T-helper 1 cell treated with Interleukin-12 subunit alpha and Interleukin-12 subunit beta and Interleukin-4 antibody, amounts not matched to agents 30 μg/mL and 1 μg/mL, for 36 hours (primary cell): Measurements from ENCODE around the gene PRPF40B.
"Not testable (repeated sequence)": the region's sequence is repeated elsewhere in the genome, so short reads cannot be mapped to it uniquely, and the experiment has no call there.

Experiments used
- H3K27ac Mint-ChIP-seq: one replicate; pipeline ENCODE4 v1.8.0; 2021; ENCODE audit warnings: mild to moderate bottlenecking, mixed read lengths
- H3K27me3 Mint-ChIP-seq: one replicate; pipeline ENCODE4 v1.8.0; 2021; ENCODE audit warnings: low read depth, mixed read lengths
- H3K36me3 Mint-ChIP-seq: one replicate; pipeline ENCODE4 v1.8.0; 2021; ENCODE audit warnings: low read depth, mixed read lengths
- H3K4me1 Mint-ChIP-seq: one replicate; pipeline ENCODE4 v1.8.0; 2021; ENCODE audit warnings: low read depth, mixed read lengths
- H3K4me3 Mint-ChIP-seq: one replicate; pipeline ENCODE4 v1.8.0; 2021; ENCODE audit warnings: mild to moderate bottlenecking, moderate library complexity, mixed read lengths
- H3K9me3 Mint-ChIP-seq: one replicate; pipeline ENCODE4 v1.8.0; 2021; ENCODE audit warnings: mixed read lengths

PRPF40B gene

DNA sequence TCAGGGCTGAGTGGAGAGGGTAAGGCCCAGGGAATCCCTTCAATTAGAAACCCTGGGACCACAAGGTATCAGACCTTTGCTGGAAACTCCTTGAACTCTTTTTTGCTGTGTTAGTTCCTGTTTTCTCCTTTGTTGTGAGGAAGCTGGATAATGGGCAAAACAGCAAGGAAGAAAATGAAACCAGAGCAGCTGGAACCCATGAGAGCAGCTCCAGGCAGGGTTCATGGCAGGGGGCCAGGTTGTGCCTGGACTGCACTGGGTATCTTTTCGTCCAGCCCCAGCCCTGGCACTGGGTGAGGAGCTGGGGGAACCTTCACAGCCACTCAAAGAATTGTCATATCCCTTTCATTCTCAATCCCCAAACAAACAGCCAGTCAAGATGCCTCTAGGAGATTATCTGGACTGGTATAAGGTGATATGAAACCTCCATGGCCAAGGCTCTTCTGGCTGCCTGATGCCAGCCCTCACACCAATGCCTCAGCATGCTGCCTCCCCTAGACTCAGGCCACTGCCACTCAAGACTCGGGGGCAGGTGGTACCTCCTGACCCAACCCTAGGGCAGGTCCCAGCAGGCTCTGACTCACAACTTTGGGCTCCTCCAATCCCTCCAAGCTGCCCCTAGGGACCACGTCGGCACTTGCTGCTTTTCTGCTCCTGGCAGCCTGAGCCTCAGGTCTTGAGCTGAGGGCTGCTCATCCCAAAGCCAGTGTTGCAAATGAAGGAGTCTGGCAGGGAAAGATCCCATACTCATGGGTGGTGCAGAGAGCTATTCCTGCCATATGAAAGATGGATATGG lies 34.4 kb upstream of the PRPF40B start:
- H3K27me3 Mint-ChIP-seq, result no peaks in the 10 kb centered on the region
- no peaks in the 10 kb centered on the region for H3K4me1 Mint-ChIP-seq
- no peak overlapping the region for H3K27ac Mint-ChIP-seq
- peaks cover 5% of the 10 kb centered on the region for H3K9me3 Mint-ChIP-seq
- no peak overlapping the region for H3K4me3 Mint-ChIP-seq
- H3K36me3 Mint-ChIP-seq, result peaks cover 10% of the 10 kb centered on the region

DNA sequence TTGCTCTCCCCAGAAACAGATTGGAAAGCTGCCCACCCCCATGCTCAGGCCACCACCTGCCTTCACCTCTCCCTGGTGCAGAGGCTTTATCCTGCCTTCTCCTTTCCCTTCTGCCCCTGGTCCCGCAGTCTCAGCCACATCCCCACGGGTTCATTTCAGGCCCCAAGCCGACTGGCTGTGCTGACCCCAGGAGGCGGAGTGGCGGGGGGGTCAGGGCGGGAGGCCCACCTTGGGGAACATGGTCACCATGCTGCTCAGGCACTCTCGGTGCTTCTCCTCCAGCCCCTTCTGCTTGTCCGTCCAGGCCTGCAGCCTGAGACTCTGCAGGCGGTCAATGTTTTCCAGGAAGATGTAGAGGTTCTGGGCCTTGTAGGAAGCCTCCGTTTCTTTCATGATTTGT lies 24.8 kb upstream of the PRPF40B start:
- Mint-ChIP-seq H3K4me3 (no peak overlapping the region), H3K4me1 (no peaks in the 10 kb centered on the region), H3K27me3 (no peaks in the 10 kb centered on the region), H3K36me3 (no peaks in the 10 kb centered on the region), H3K9me3 (no peaks in the 10 kb centered on the region), H3K27ac (peak overlapping the region; percentile 39)

DNA sequence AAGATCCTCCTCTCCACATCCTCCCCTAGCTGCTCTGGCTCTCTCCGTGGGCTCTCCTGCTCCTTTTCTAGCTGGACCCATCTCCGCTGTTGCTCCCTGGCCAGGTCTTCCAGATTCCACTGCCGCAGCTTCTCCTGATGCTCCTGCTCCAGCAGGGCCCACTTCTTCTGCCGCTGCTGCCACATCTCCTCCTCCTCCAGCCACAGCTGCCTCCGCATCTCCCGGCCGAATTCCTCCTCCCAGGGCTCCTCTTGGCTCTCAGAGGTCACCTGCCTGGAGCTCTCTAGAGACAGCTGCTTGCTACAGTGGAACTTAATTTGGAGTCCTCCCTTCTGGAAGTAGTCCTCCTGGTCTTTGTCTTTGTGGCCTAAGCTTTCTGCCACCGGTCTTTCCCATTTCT lies 23.4 kb upstream of the PRPF40B start:
- Mint-ChIP-seq H3K4me1 (no peaks in the 10 kb centered on the region), H3K36me3 (no peaks in the 10 kb centered on the region), H3K4me3 (no peak overlapping the region), H3K9me3 (no peaks in the 10 kb centered on the region), H3K27me3 (no peaks in the 10 kb centered on the region), H3K27ac (no peak overlapping the region)

DNA sequence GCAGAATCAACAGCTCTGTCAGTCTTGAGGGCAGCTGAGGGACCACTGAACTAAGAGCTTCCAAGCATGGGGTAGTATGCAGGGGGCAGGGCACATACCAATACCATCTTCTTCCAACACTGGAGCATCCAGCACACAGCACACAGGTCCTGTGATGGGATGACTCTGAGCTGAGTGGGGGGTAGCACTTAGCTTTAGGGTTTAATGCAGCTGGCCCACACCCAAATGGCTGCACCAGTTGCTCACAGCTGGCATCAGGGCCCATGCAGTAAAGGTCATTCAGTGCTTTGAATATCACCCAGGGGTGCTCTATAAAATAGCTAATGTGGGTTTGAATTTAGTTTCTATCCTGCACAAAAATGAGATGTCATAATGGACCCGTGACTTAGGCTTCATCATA lies 19.6 kb upstream of the PRPF40B start:
- no peak overlapping the region for H3K27ac Mint-ChIP-seq
- H3K36me3 Mint-ChIP-seq, result no peaks in the 10 kb centered on the region

DNA sequence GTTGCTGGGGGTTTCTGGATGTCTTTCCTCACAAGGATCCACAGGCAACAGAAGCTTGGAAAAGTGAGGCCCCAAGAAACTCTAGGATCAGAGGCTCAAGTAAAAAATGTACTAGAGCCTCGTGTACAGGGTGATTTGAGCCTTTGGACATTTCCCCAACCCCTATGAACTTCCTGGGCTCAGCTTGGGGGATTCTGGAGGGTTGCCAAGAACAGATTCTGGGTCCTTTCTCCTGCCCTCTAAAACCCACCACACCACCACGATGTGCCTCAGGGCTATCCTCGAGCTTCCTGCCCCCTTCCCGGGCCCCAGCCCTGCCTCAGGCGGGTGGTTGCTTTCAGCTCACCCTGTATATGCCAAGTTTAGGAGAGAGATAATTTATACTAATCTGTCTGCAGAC lies 18.5 kb upstream of the PRPF40B start:
- no peaks in the 10 kb centered on the region for H3K4me1 Mint-ChIP-seq
- no peak overlapping the region for H3K27ac Mint-ChIP-seq
- no peak overlapping the region for H3K4me3 Mint-ChIP-seq
- no peaks in the 10 kb centered on the region for H3K36me3 Mint-ChIP-seq
- H3K27me3 Mint-ChIP-seq, result peaks cover 6% of the 10 kb centered on the region
- peaks cover 2% of the 10 kb centered on the region for H3K9me3 Mint-ChIP-seq

More for the DNA sequence above, 19.6 kb upstream of the PRPF40B start:
- H3K4me1 Mint-ChIP-seq, result no peaks in the 10 kb centered on the region
- H3K27me3 Mint-ChIP-seq, result peaks cover 6% of the 10 kb centered on the region
- H3K4me3 Mint-ChIP-seq, result no peak overlapping the region
- no peaks in the 10 kb centered on the region for H3K9me3 Mint-ChIP-seq

DNA sequence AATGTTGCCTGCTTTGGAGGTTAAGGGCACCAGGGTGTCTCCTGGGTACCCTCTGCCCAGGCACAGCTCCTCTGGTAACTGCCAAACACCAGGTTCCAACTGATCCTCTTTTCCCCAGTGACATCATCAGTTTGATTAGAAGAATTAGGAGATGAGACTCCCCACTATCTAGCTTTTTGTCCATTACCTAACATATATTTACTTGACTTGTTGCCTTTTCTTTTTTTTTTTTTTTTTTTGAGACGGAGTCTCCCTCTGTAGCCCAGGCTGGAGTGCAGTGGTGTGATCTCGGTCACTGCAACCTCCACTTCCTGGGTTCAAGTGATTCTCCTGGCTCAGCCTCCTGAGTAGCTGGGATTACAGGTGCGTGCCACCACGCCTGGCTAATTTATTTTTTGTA lies 17.8 kb upstream of the PRPF40B start, which contains the start of gene FAM186B:
TSS of gene FAM186B (minus strand) at position 101 of the 400 bp plus-strand sequence. CDS start 162 bp downstream, outside the sequence.
- not testable (repeated sequence) for H3K27ac Mint-ChIP-seq, H3K27me3 Mint-ChIP-seq, H3K4me3 Mint-ChIP-seq, H3K9me3 Mint-ChIP-seq, H3K4me1 Mint-ChIP-seq, H3K36me3 Mint-ChIP-seq

DNA sequence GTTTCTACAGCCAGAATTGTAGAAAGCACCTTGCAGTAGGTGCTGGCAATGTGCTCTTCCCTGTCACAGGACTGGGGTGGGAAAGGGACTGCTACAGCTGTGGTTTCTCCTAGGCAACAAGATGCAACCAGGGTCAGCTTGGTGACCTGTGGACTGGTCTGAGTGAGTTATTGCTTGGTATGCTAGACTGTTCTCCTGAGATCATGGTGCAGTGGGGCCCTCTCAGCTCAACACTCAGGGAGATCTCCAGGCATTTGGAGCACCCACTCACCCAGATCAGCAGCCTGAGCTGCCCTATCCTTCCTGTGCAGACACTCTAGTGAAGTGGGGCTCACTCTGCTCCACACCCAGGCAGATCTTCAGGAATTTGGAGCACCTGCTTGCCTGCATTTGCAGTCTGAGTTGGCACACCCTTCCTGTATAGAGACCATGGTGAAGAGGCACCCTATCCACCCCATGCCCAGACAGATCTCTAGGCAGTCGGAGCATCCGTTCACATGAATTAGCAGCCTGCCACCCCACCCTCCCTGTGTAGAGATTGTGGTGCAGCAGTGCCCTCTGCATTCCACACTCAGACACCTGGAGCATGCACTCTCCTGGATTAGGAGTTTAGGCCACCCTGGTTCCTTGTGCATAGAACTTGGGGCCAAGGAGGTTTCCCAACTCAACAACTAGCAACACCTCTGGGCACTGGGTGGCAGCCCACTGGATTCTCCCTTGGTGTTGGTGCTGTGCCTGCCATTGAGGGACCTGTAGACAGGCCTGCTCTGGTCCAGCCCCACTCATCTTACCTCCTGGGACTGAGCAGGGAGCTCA lies 14.1 kb upstream of the PRPF40B start:
- H3K27ac Mint-ChIP-seq, result no peak overlapping the region
- no peak overlapping the region for H3K4me3 Mint-ChIP-seq
- peaks cover 3% of the 10 kb centered on the region for H3K36me3 Mint-ChIP-seq
- H3K4me1 Mint-ChIP-seq, result no peaks in the 10 kb centered on the region
- peaks cover 13% of the 10 kb centered on the region for H3K9me3 Mint-ChIP-seq
- peaks cover 8% of the 10 kb centered on the region for H3K27me3 Mint-ChIP-seq

DNA sequence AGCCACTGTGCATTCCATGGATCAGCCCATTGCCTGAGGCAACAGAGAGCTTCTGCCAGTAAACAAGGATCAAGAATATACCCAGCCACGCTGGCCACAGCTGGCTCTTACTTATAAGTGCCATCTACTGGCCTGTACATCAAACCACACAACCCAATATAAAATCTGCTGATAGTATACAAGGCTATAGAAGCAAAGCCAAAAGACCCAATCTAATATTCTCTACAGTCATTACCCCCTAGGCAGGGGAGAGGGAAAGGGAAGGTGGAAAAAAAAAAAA lies 13.5 kb upstream of the PRPF40B start:
- peaks cover 10% of the 10 kb centered on the region for H3K27me3 Mint-ChIP-seq
- peaks cover 3% of the 10 kb centered on the region for H3K36me3 Mint-ChIP-seq
- no peaks in the 10 kb centered on the region for H3K4me1 Mint-ChIP-seq
- no peak overlapping the region for H3K4me3 Mint-ChIP-seq
- peaks cover 15% of the 10 kb centered on the region for H3K9me3 Mint-ChIP-seq
- no peak overlapping the region for H3K27ac Mint-ChIP-seq

DNA sequence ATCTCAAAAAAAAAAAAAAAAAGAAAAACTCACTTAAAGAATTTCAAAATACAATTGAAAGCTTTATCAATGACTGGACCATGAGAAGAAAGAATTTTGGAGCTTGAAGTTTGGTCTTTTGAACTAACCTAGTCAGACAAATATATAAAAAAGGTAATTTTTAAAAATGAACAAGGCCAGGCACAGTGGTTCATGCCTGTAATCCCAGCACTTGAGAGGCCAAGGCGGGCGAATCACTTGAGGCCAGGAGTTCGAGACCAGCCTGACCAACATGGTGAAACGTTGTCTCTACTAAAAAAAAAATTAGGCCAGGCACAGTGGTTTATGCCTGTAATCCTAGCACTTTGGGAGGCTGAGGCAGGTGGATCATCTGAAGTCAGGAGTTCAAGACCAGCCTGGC lies 12.6 kb upstream of the PRPF40B start:
- Mint-ChIP-seq H3K27me3 (peaks cover 13% of the 10 kb centered on the region), H3K9me3 (peaks cover 15% of the 10 kb centered on the region)
- not testable (repeated sequence) for H3K4me1 Mint-ChIP-seq, H3K27ac Mint-ChIP-seq, H3K36me3 Mint-ChIP-seq, H3K4me3 Mint-ChIP-seq

DNA sequence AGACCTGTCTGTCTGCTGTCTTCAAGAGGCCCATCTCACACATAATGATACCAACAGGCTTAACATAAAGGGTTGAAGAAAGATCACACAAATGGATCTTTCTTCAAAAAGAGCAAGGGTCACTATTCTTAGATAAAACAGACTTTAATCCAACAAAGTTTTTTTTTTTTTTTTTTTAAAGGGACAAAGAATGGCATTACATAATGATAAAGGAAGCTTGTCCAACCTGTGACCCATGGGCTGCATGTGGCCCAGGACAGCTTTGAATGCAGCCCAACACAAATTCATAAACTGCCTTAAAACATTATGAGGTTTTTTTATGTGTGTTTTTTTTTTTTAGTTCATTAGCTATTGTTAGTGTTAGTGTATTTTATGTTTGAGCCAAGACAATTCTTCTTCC lies 11.2 kb upstream of the PRPF40B start:
- H3K9me3 Mint-ChIP-seq, result peaks cover 15% of the 10 kb centered on the region
- H3K27ac Mint-ChIP-seq, result no peak overlapping the region
- peaks cover 3% of the 10 kb centered on the region for H3K36me3 Mint-ChIP-seq
- H3K4me3 Mint-ChIP-seq, result no peak overlapping the region
- H3K4me1 Mint-ChIP-seq, result peaks cover 5% of the 10 kb centered on the region
- peaks cover 16% of the 10 kb centered on the region for H3K27me3 Mint-ChIP-seq

DNA sequence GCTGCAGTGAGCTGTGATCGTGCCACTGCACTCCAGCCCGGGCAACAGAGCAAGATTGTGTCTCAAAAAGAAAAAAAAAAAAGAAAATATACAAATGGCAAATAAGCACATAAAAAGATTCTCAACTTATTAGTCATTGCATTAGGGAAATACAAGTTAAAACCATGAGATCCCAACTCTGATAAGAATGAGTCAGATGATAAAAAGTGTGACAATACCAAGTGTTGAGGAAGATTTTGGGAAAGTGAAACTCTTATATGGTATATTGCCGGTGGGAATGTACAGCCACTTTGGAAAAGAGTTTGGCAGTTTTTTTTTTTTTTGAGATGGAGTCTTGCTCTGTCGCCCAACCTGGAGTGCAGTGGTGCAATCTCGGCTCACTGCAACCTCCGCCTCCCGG lies 7.6 kb upstream of the PRPF40B start:
- peaks cover 40% of the 10 kb centered on the region for H3K27me3 Mint-ChIP-seq
- no peak overlapping the region for H3K27ac Mint-ChIP-seq
- H3K9me3 Mint-ChIP-seq, result peaks cover 8% of the 10 kb centered on the region
- H3K4me1 Mint-ChIP-seq, result peaks cover 5% of the 10 kb centered on the region
- peaks cover 3% of the 10 kb centered on the region for H3K36me3 Mint-ChIP-seq
- no peak overlapping the region for H3K4me3 Mint-ChIP-seq

DNA sequence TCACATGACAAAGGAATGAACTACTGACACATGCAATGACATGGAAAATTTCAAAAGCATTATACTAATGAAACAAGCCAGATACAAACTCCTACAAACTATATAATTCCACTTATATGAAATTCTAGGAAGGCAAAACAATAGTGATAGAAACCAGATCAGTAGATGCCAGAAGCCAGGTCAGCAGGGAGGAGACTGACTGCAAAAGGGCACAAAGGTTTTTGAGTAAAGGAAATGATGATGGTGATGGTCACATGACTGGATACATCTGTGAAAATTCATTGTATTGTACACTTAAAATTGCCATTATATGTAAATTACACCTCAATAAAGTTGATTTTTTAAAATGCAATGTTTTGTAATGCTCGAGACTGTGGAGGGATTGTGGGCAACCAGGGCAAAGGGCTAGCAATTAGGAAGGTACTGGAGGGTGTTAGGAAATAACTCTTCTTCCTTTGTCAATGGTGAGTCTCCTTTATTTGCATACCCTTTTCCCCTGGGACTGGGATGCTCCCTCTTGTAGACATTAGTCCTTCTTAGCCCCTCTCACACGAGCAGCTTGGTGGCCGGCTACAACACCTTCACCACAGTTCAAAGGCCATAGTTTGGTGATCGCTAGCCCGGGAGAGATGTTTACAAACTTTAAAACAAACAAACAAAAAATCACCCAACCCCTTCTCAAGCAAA lies 6.7 kb upstream of the PRPF40B start:
- H3K27ac Mint-ChIP-seq, result no peak overlapping the region
- H3K4me1 Mint-ChIP-seq, result peaks cover 12% of the 10 kb centered on the region
- H3K27me3 Mint-ChIP-seq, result peaks cover 49% of the 10 kb centered on the region
- no peak overlapping the region for H3K4me3 Mint-ChIP-seq
- peaks cover 3% of the 10 kb centered on the region for H3K36me3 Mint-ChIP-seq
- H3K9me3 Mint-ChIP-seq, result peaks cover 8% of the 10 kb centered on the region

DNA sequence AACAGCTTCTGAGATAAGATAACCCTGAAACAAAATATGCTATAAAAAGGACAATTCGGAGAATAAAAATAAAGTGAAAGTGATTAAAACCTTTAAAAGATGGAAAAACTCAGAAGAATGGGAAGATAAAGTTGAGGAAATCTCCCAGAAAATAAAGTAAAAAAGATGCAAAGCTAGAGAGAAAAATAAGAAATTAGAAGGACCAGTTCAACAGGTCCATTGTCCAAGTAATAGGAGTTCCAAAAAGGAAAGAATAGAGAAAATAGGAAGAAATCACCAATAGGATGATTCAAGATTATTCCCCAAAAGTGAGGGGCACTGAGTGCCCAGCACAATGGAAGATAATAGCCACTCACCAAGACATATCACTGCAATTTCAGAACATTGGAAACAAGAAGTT lies 4.8 kb upstream of the PRPF40B start:
- Mint-ChIP-seq H3K4me1 (peaks cover 17% of the 10 kb centered on the region), H3K27ac (no peak overlapping the region), H3K9me3 (peaks cover 3% of the 10 kb centered on the region), H3K36me3 (no peaks in the 10 kb centered on the region), H3K4me3 (no peak overlapping the region), H3K27me3 (peaks cover 50% of the 10 kb centered on the region)

DNA sequence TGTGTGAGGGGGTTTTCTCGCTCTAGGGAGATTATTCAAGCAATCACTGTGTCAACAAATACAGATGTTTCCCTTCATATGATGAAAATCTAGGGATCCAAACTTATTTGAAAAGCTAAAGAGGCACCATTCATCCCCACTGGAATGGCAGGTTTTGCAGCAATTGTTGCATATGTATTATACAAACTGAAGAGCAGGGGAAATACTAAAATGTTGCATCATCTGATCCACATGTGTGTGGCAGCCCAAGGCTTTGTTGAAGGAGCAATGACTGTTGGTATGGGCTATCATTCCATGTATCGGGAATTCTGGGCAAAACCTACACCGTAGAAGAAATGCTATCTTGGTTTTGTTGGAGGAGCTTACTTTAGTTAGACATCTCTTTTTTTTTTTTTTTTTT lies 4.1 kb upstream of the PRPF40B start:
- Mint-ChIP-seq H3K36me3 (no peaks in the 10 kb centered on the region), H3K27me3 (peaks cover 48% of the 10 kb centered on the region), H3K27ac (no peak overlapping the region), H3K4me3 (no peak overlapping the region), H3K9me3 (peaks cover 2% of the 10 kb centered on the region), H3K4me1 (peaks cover 19% of the 10 kb centered on the region)
